Gastroesophageal sphincter (tissue), 4 donors: ENCODE results near the gene EEA1. TPM values are rescaled to one million over a fixed set of nuclear protein-coding genes. Genes with fewer than 3 reads are reported as not detected.
"Not testable (repeated sequence)": the region's sequence is repeated elsewhere in the genome, so short reads cannot be mapped to it uniquely, and the experiment has no call there.

Source experiments
- ATAC-seq: fragments of 150-250 bp; one replicate; pipeline ENCODE4 v1.9.1; 2016; ENCODE audit warnings: mild to moderate bottlenecking, moderate library complexity
- H3K27ac ChIP-seq, 4 donors: fragments of 200-600 bp; sonication (generic) in 3 of 4; 1 replicate in 3 of 4; 2 replicates in 1 of 4; pipeline ENCODE4 v1.5.1; 2016 to 2019
- H3K27me3 ChIP-seq: fragments of 200-600 bp; sonication (generic); one replicate; pipeline ENCODE4 v1.5.1; 2019
- H3K36me3 ChIP-seq, 2 donors: fragments of 200-600 bp; sonication (generic); one replicate each; pipeline ENCODE4 v1.5.1; 2019; ENCODE audit warnings: control low read depth in 1 of 2
- H3K4me1 ChIP-seq, 3 donors: fragments of 200-600 bp; sonication (generic); 1 replicate in 2 of 3; 2 replicates in 1 of 3; pipeline ENCODE4 v1.5.1; 2016 to 2019; ENCODE audit warnings: control low read depth in 2 of 3
- H3K4me3 ChIP-seq, 2 donors: fragments of 200-600 bp; sonication (generic); one replicate each; pipeline ENCODE4 v1.5.1; 2019; ENCODE audit warnings: mild to moderate bottlenecking in 1 of 2, moderate library complexity in 1 of 2
- H3K9me3 ChIP-seq, 3 donors: fragments of 200-600 bp; sonication (generic); one replicate each; pipeline ENCODE4 v1.5.1; 2017 to 2019; ENCODE audit warnings: control low read depth in 2 of 3
- EP300 ChIP-seq: sonication (generic); formaldehyde crosslinking; IDR thresholded peaks from one replicate; pipeline ENCODE4 v1.6.1; 2017; ENCODE audit warnings: antibody characterized with exemption, mild to moderate bottlenecking
- POLR2A ChIP-seq, 2 donors: fragments of 450-650 bp; IDR thresholded peaks; one replicate each; pipeline ENCODE4 v1.6.1; 2017; ENCODE audit warnings: antibody characterized with exemption in 2 of 2, mild to moderate bottlenecking in 2 of 2, moderate library complexity in 1 of 2
- POLR2AphosphoS5 ChIP-seq: sonication (generic); formaldehyde crosslinking; IDR thresholded peaks from one replicate; pipeline ENCODE4 v1.6.1; 2017; ENCODE audit warnings: antibody characterized with exemption
- WGBS, 2 donors: methylation state at CpG; one replicate each; pipeline ENCODE4 v1.1.5; 2018; ENCODE audit warnings: low coverage in 1 of 2; 5-methylcytosine and 5-hydroxymethylcytosine counted together
- total RNA-seq, 4 donors: library from RNA; depleted of rRNA; stranded (reverse); fragments of >200 nt; gene quantifications; one replicate each; pipeline ENCODE4 v1.1.0, GENCODE V29; 2016
- TF ChIP-seq, protein P1 (sequence below), 4 experiments: fragments of 200-600 bp in 2 of 4; fragments of 450-650 bp in 2 of 4; sonication (generic) in 1 of 4; IDR thresholded peaks; one replicate each; pipeline ENCODE4 v1.5.1; 2017 to 2019; ENCODE audit warnings: antibody characterized with exemption in 4 of 4, mild to moderate bottlenecking in 2 of 4, moderate library complexity in 2 of 4

EEA1 gene
- total RNA-seq, 4 donors from 2014 or later, result 25.0 to 37.1 (median 30.4) TPM

DNA sequence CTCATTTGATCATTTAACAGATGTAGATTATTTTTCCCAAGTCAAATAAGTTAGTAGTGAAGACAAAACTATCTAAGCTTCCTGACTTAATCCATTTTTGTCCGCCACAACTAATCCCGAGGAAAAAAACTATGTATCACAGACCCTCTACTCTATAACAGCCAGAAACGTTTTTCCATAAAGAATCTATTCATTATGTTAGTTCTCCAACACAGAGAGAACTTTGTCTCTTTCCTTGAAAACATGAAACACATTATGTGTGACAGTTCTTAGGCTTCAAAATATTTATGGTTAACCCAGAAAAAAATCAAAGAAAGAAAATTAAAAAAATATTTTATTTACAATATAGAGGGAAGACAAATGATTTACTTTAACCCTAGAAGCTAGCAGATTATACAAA, 126.2 kb downstream of the EEA1 start:
- no peaks in the 10 kb centered on the region for H3K27me3 ChIP-seq
- 65 to 79% methylated on average over 3 of the region's 3 CpGs for WGBS, 2 donors
- no peaks in the 10 kb centered on the region for H3K4me1 ChIP-seq
- H3K27ac ChIP-seq, result no peak overlapping the region
- ATAC-seq, result no peak
- no peaks in the 10 kb centered on the region for H3K9me3 ChIP-seq
- H3K36me3 ChIP-seq, result peaks cover 0 to 70% of the 10 kb centered on the region in 2 donors
- no peak overlapping the region for H3K4me3 ChIP-seq
- TF ChIP-seq EP300 (no peak), POLR2A (IDR thresholded peaks at IDR 0.05) (no peak)
- TF ChIP-seq, protein P1, sequence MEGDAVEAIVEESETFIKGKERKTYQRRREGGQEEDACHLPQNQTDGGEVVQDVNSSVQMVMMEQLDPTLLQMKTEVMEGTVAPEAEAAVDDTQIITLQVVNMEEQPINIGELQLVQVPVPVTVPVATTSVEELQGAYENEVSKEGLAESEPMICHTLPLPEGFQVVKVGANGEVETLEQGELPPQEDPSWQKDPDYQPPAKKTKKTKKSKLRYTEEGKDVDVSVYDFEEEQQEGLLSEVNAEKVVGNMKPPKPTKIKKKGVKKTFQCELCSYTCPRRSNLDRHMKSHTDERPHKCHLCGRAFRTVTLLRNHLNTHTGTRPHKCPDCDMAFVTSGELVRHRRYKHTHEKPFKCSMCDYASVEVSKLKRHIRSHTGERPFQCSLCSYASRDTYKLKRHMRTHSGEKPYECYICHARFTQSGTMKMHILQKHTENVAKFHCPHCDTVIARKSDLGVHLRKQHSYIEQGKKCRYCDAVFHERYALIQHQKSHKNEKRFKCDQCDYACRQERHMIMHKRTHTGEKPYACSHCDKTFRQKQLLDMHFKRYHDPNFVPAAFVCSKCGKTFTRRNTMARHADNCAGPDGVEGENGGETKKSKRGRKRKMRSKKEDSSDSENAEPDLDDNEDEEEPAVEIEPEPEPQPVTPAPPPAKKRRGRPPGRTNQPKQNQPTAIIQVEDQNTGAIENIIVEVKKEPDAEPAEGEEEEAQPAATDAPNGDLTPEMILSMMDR (IDR thresholded peaks at IDR 0.05), result no peak

DNA sequence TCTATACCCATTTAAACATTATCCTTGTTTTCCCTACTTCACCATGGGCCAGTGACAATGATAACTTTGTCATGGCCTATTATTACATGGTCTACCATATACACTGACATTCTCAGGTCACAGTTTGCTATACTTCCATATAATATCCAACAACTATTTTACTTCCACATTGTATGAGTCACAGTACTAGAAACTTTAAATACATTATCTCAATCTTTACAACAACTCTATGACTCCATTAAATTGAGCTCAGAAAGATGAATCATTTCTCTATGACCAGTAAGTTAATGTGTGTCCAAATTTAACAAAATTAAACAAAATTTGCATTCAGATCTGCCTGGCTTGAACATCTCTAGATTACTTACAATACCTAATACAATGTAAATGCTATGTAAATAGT, 132.4 kb downstream of the EEA1 start:
- no peaks in the 10 kb centered on the region for H3K9me3 ChIP-seq
- ATAC-seq, result no peak
- peaks cover 0 to 63% of the 10 kb centered on the region in 2 donors for H3K36me3 ChIP-seq
- no peaks in the 10 kb centered on the region for H3K4me1 ChIP-seq
- no peak for TF ChIP-seq POLR2AphosphoS5
- no peak for TF ChIP-seq EP300
- TF ChIP-seq, protein P1 (IDR thresholded peaks at IDR 0.05), result no peak
- TF ChIP-seq POLR2A (IDR thresholded peaks at IDR 0.05), result no peak
- H3K4me3 ChIP-seq, result no peak overlapping the region
- no peaks in the 10 kb centered on the region for H3K27me3 ChIP-seq
- H3K27ac ChIP-seq, result no peak overlapping the region

DNA sequence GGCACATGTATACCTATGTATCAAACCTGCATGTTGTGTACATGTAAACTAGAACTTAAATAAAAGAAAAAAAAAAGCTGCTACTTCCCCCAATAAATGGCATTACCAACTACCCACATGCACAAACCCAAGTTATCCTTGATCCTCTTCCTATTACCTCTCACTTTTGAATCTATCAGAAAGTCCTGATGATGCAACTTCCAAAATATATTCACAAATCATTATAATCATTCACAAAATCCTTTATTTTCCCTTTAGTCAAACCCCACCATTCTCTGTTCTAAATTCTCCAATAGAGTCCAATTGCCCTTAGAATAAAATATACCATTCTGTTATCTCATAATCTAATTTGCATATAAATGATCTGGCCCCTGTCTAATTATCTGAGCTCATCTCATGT, 134.3 kb downstream of the EEA1 start:
- Histone ChIP-seq H3K27ac (no peak overlapping the region), H3K36me3 (peaks cover 0 to 55% of the 10 kb centered on the region in 2 donors), H3K4me3 (no peak overlapping the region), H3K4me1 (no peaks in the 10 kb centered on the region), H3K9me3 (peaks cover 0 to 8% (median 0%) of the 10 kb centered on the region in 3 donors), H3K27me3 (no peaks in the 10 kb centered on the region)
- no peak for ATAC-seq
- TF ChIP-seq POLR2AphosphoS5, result no peak
- TF ChIP-seq, protein P1 (IDR thresholded peaks at IDR 0.05), result no peak
- TF ChIP-seq EP300, result no peak
- no peak for TF ChIP-seq POLR2A (IDR thresholded peaks at IDR 0.05)

DNA sequence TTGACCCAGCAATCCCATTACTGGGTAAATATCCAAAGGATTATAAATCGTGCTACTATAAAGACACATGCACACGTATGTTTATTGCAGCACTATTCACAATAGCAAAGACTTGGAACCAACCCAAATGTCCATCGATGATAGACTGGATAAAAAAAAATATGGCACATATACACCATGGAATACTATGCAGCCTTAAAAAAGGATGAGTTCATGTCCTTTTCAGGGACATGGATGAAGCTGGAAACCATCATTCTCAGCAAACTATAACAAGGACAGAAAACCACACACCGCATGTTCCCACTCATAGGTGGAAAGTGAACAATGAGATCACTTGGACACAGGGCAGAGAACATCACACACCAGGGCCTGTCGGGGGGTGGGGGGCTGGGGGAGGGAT, 134.7 kb downstream of the EEA1 start:
- H3K27me3 ChIP-seq, H3K27ac ChIP-seq, H3K4me1 ChIP-seq, ATAC-seq, H3K4me3 ChIP-seq, H3K9me3 ChIP-seq: not testable (repeated sequence)
- WGBS, 2 donors, result 87 to 89% methylated on average over 3 to 5 of the region's 5 CpGs
- peaks cover 0 to 55% of the 10 kb centered on the region in 2 donors for H3K36me3 ChIP-seq

DNA sequence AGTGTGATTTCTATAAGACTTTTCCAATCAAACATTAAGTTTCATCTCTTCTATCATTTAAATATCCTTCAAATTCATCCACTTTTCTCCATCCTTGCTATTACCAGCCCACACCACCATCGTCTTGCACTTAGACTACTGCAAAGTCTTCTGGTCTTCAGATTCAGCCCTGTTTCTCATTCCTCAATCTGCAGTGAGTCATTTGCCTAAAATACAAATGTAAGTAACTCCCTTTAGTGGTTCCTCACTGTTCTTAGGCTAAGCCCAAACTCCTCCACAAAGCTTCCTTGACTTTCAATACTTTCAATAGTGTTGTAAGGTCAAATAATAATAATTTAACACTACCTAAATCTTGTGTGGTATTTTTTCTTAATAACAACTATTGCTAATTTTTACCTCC, 143.1 kb downstream of the EEA1 start:
- 69 to 77% methylated on average over 1 of the region's 1 CpG for WGBS, 2 donors
- Histone ChIP-seq H3K9me3 (peaks cover 0 to 3% (median 0%) of the 10 kb centered on the region in 3 donors), H3K27ac (no peak overlapping the region), H3K36me3 (peaks cover 0 to 38% of the 10 kb centered on the region in 2 donors), H3K4me1 (peaks cover 0 to 17% (median 0%) of the 10 kb centered on the region in 3 donors), H3K27me3 (no peaks in the 10 kb centered on the region), H3K4me3 (no peak overlapping the region)
- ATAC-seq, result no peak
- TF ChIP-seq POLR2AphosphoS5 (no peak), EP300 (no peak), POLR2A (IDR thresholded peaks at IDR 0.05) (no peak)
- TF ChIP-seq, protein P1 (IDR thresholded peaks at IDR 0.05), result no peak

DNA sequence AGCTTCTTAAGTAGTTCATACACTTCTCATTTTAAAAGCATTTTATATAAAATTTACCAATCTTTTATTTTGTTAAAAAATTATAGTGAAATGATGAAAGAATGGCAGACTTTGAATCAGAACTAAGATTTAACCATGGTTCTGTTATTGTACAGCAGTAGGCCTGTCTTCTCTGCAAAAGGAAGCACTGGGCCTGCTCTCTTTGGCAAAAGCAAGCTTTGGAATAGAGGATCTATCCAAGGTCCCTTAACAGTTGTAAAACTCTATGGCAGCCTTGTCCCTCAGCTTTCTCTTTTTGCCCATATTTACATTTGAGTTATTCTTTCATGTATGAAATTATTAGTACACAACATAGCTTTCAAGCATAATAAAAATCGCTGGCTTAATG, 143.5 kb downstream of the EEA1 start:
- WGBS, 2 donors, result 100% methylated on average over 1 of the region's 1 CpG
- H3K27me3 ChIP-seq, result no peaks in the 10 kb centered on the region
- peaks cover 0 to 42% of the 10 kb centered on the region in 2 donors for H3K36me3 ChIP-seq
- H3K9me3 ChIP-seq, result no peaks in the 10 kb centered on the region
- TF ChIP-seq POLR2AphosphoS5, result no peak
- TF ChIP-seq, protein P1 (IDR thresholded peaks at IDR 0.05), result no peak
- no peak for TF ChIP-seq EP300
- TF ChIP-seq POLR2A (IDR thresholded peaks at IDR 0.05), result no peak
- peaks cover 0 to 17% (median 0%) of the 10 kb centered on the region in 3 donors for H3K4me1 ChIP-seq
- no peak overlapping the region for H3K27ac ChIP-seq
- no peak overlapping the region for H3K4me3 ChIP-seq
- no peak for ATAC-seq
